Suprapubic skin (tissue), 3 donors: ENCODE results near the gene TMEM267.

Experiments
- CTCF ChIP-seq, 2 donors: fragments of 200-600 bp in 1 of 2; fragments of 450-650 bp in 1 of 2; sonication (generic) in 1 of 2; IDR thresholded peaks; one replicate each; pipeline ENCODE4 v1.5.1; 2016 to 2019; ENCODE audit warnings: antibody characterized with exemption in 2 of 2, mild to moderate bottlenecking in 1 of 2, moderate library complexity in 1 of 2
- POLR2A ChIP-seq, 2 donors: fragments of 450-650 bp; IDR thresholded peaks; one replicate each; pipeline ENCODE4 v1.6.1; 2017; ENCODE audit warnings: antibody characterized with exemption in 2 of 2, mild to moderate bottlenecking in 2 of 2, moderate library complexity in 2 of 2

GRCh38 chr5:43410414-43410813 is 73.3 kb downstream of the TMEM267 start:
- TF ChIP-seq CTCF (IDR thresholded peaks at IDR 0.05) (no peak), POLR2A (IDR thresholded peaks at IDR 0.05) (no peak)
